GM04503 (cell line): ENCODE data around the gene GPX3.

ENCODE experiments used
- DNase-seq: peaks from one replicate; pipeline ENCODE4 v3.0.0-alpha.2; 2012; ENCODE audit warnings: low read depth

The GPX3 gene

GRCh38 chr5:151020304-151021110 is at the start of gene GPX3:
GPX3 (plus strand) TSS chr5:151020591; CDS start chr5:151020655, 64 bp downstream.
- no peak for DNase-seq

- DNase-seq, result no peak
Observed at GRCh38 chr5:150978590-150978989, 41.8 kb upstream of the GPX3 start.

GRCh38 chr5:150987746-150988145 is 32.6 kb upstream of the GPX3 start:
- DNase-seq, result no peak

- DNase-seq, result no peak
Observed at GRCh38 chr5:150989695-150990094, 30.7 kb upstream of the GPX3 start.

GRCh38 chr5:150992705-150993104 is 27.7 kb upstream of the GPX3 start:
- no peak for DNase-seq

GRCh38 chr5:150993422-150993821 is 27.0 kb upstream of the GPX3 start:
- DNase-seq, result no peak

GRCh38 chr5:150993826-150994412 is 26.5 kb upstream of the GPX3 start:
- DNase-seq, result no peak

GRCh38 chr5:150999704-151000442 is 20.5 kb upstream of the GPX3 start:
- DNase-seq, result no peak

GRCh38 chr5:151001436-151001835 is 19.0 kb upstream of the GPX3 start:
- no peak for DNase-seq

GRCh38 chr5:151002250-151002649 is 18.1 kb upstream of the GPX3 start:
- DNase-seq, result no peak

GRCh38 chr5:151002681-151003502 is 17.5 kb upstream of the GPX3 start:
- DNase-seq, result no peak

- no peak for DNase-seq
Observed at GRCh38 chr5:151003503-151003860, 16.9 kb upstream of the GPX3 start.

GRCh38 chr5:151004499-151004898 is 15.9 kb upstream of the GPX3 start:
- no peak for DNase-seq

GRCh38 chr5:151005187-151005949 is 15.0 kb upstream of the GPX3 start:
- no peak for DNase-seq

GRCh38 chr5:151005950-151006576 is 14.3 kb upstream of the GPX3 start:
- DNase-seq, result peak; percentile 30

GRCh38 chr5:151006704-151007334 is 13.6 kb upstream of the GPX3 start:
- DNase-seq, result no peak

- no peak for DNase-seq
Observed at GRCh38 chr5:151007430-151008209, 12.8 kb upstream of the GPX3 start.

GRCh38 chr5:151008210-151008491 is 12.2 kb upstream of the GPX3 start:
- no peak for DNase-seq

- no peak for DNase-seq
Observed at GRCh38 chr5:151008906-151009305, 11.5 kb upstream of the GPX3 start.

- no peak for DNase-seq
Observed at GRCh38 chr5:151012862-151013261, 7.5 kb upstream of the GPX3 start.
